ENCODE measurements around the gene SHQ1.

SHQ1 gene

DNA sequence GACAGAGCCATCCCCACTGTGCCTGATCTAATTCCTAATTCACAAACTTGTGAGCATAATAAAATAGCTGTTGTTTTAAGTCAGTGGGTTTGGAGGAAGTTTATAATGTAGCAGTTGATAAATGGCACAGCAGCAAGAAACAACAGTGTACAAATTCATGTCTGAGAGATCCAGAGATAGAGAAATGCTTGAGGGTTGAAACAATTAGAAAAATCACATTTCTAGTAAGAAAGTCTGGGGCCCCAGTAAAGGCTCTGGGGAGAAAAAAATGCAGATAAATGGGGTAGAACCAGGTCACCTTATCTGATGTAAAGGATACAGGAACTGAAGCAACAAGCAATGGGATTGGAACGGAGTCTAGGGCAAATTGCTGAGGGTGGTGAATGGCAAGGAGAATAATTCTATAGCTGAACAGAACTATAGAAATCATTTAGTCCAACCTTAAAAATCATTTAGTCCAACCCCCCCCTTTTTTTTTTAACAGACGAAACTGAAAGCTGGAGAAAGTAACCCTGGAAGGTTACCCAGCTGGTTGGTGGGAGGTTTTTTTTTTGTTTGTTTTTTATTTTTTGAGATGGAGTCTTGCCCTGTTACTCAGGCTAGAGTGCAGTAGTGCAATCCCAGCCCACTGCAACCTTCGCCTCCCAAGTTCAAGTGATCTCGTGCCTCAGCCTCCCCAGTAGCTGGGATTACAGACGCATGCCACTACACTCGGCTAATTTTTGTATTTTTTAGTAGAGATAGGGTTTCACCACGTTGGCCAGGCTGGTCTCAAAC lies 14.3 kb upstream of the SHQ1 start:
- no peak for TF ChIP-seq TOX (CRISPR knock-in tag; IDR thresholded peaks at IDR 0.05; ENCODE audit: borderline replicate concordance)
- no peak for TF ChIP-seq ISL1 (CRISPR knock-in tag; IDR thresholded peaks at IDR 0.05)
- no peak for TF ChIP-seq SNAI2 (CRISPR knock-in tag; IDR thresholded peaks at IDR 0.05)
- no peak for TF ChIP-seq ZC3H10 (CRISPR knock-in tag; IDR thresholded peaks at IDR 0.05)
- no peak for TF ChIP-seq OSR1 (CRISPR knock-in tag; IDR thresholded peaks at IDR 0.05)
- TF ChIP-seq, protein P1, sequence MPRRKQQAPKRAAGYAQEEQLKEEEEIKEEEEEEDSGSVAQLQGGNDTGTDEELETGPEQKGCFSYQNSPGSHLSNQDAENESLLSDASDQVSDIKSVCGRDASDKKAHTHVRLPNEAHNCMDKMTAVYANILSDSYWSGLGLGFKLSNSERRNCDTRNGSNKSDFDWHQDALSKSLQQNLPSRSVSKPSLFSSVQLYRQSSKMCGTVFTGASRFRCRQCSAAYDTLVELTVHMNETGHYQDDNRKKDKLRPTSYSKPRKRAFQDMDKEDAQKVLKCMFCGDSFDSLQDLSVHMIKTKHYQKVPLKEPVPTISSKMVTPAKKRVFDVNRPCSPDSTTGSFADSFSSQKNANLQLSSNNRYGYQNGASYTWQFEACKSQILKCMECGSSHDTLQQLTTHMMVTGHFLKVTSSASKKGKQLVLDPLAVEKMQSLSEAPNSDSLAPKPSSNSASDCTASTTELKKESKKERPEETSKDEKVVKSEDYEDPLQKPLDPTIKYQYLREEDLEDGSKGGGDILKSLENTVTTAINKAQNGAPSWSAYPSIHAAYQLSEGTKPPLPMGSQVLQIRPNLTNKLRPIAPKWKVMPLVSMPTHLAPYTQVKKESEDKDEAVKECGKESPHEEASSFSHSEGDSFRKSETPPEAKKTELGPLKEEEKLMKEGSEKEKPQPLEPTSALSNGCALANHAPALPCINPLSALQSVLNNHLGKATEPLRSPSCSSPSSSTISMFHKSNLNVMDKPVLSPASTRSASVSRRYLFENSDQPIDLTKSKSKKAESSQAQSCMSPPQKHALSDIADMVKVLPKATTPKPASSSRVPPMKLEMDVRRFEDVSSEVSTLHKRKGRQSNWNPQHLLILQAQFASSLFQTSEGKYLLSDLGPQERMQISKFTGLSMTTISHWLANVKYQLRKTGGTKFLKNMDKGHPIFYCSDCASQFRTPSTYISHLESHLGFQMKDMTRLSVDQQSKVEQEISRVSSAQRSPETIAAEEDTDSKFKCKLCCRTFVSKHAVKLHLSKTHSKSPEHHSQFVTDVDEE (CRISPR knock-in tag; IDR thresholded peaks at IDR 0.05): no peak
- TF ChIP-seq, protein P2, sequence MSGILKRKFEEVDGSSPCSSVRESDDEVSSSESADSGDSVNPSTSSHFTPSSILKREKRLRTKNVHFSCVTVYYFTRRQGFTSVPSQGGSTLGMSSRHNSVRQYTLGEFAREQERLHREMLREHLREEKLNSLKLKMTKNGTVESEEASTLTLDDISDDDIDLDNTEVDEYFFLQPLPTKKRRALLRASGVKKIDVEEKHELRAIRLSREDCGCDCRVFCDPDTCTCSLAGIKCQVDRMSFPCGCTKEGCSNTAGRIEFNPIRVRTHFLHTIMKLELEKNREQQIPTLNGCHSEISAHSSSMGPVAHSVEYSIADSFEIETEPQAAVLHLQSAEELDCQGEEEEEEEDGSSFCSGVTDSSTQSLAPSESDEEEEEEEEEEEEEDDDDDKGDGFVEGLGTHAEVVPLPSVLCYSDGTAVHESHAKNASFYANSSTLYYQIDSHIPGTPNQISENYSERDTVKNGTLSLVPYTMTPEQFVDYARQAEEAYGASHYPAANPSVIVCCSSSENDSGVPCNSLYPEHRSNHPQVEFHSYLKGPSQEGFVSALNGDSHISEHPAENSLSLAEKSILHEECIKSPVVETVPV (CRISPR knock-in tag; IDR thresholded peaks at IDR 0.05): no peak
- peak; percentile 52 for ATAC-seq

DNA sequence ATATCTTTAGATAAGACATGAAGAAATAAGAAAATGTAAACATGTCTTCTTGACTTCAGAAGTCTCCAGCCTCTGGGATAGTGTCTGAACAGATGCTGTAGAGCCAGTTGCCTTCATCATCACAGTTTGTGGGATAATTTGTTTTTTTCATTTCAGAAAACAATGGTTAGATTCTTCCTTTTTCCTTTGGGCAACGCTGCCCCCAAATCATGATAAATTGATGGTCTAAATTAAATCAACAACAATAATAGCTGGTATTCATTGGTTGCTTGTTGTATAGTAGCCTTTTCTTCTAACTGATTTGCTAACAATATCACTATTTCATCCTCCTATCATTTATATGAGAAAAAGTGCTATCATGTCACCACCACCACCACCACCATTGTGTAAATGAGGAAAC lies 12.6 kb upstream of the SHQ1 start:
- no peak for ATAC-seq
- TF ChIP-seq ISL1 (CRISPR knock-in tag; IDR thresholded peaks at IDR 0.05): no peak
- TF ChIP-seq, protein P3, sequence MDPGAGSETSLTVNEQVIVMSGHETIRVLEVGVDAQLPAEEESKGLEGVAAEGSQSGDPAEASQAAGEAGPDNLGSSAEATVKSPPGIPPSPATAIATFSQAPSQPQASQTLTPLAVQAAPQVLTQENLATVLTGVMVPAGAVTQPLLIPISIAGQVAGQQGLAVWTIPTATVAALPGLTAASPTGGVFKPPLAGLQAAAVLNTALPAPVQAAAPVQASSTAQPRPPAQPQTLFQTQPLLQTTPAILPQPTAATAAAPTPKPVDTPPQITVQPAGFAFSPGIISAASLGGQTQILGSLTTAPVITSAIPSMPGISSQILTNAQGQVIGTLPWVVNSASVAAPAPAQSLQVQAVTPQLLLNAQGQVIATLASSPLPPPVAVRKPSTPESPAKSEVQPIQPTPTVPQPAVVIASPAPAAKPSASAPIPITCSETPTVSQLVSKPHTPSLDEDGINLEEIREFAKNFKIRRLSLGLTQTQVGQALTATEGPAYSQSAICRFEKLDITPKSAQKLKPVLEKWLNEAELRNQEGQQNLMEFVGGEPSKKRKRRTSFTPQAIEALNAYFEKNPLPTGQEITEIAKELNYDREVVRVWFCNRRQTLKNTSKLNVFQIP (CRISPR knock-in tag; IDR thresholded peaks at IDR 0.05; ENCODE audit: borderline replicate concordance, low read depth): no peak
- TF ChIP-seq ZC3H10 (CRISPR knock-in tag; IDR thresholded peaks at IDR 0.05): no peak
- TF ChIP-seq ARNTL (CRISPR knock-in tag; IDR thresholded peaks at IDR 0.05; ENCODE audit: borderline replicate concordance, low read depth): no peak
- no peak for TF ChIP-seq ZNF8 (CRISPR knock-in tag; IDR thresholded peaks at IDR 0.05)
- TF ChIP-seq, protein P1 (CRISPR knock-in tag; IDR thresholded peaks at IDR 0.05): no peak
- no peak for TF ChIP-seq ZNF565 (CRISPR knock-in tag; conservative IDR thresholded peaks at IDR 0.05; ENCODE audit: low read depth)
- no peak for TF ChIP-seq ZNF70 (CRISPR knock-in tag; IDR thresholded peaks at IDR 0.05)
- TF ChIP-seq, protein P4, sequence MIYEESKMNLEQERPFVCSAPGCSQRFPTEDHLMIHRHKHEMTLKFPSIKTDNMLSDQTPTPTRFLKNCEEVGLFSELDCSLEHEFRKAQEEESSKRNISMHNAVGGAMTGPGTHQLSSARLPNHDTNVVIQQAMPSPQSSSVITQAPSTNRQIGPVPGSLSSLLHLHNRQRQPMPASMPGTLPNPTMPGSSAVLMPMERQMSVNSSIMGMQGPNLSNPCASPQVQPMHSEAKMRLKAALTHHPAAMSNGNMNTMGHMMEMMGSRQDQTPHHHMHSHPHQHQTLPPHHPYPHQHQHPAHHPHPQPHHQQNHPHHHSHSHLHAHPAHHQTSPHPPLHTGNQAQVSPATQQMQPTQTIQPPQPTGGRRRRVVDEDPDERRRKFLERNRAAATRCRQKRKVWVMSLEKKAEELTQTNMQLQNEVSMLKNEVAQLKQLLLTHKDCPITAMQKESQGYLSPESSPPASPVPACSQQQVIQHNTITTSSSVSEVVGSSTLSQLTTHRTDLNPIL (CRISPR knock-in tag; IDR thresholded peaks at IDR 0.05; ENCODE audit: low read depth): no peak
- TF ChIP-seq TOX (CRISPR knock-in tag; IDR thresholded peaks at IDR 0.05; ENCODE audit: borderline replicate concordance): no peak
- no peak for TF ChIP-seq OSR1 (CRISPR knock-in tag; IDR thresholded peaks at IDR 0.05)
- TF ChIP-seq ZFP30 (CRISPR knock-in tag; IDR thresholded peaks at IDR 0.05): no peak
- TF ChIP-seq GLIS3 (CRISPR knock-in tag; IDR thresholded peaks at IDR 0.05): no peak

DNA sequence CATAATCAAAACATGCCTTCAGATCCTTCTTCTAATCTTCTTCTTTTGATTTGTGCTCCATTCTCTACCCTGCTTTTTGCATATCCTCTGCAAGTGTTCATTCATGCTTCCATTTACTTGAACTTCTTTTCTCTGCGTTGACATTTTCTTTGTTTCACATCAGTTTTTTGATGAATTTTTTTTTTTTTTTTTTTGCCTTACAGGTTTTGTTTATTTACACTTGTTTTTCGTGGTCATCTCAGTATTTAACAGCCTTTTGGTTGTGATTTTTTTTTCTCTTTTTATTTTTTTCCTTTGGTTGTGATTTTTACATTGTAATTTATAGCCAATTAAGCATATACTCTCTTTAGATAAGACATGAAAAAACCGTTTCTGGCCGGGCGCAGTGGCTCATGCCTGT lies 11.8 kb upstream of the SHQ1 start:
- TF ChIP-seq ISL1 (CRISPR knock-in tag; IDR thresholded peaks at IDR 0.05) (no peak), PPARA (CRISPR knock-in tag; IDR thresholded peaks at IDR 0.05; ENCODE audit: borderline replicate concordance) (no peak), ESRRG (CRISPR knock-in tag; IDR thresholded peaks at IDR 0.05) (no peak), ZC3H10 (CRISPR knock-in tag; IDR thresholded peaks at IDR 0.05) (no peak), TCF4 (CRISPR knock-in tag; IDR thresholded peaks at IDR 0.05; ENCODE audit: borderline replicate concordance) (no peak), CSDC2 (CRISPR knock-in tag; IDR thresholded peaks at IDR 0.05) (no peak), TOX (CRISPR knock-in tag; IDR thresholded peaks at IDR 0.05; ENCODE audit: borderline replicate concordance) (no peak)
- TF ChIP-seq, protein P2 (CRISPR knock-in tag; IDR thresholded peaks at IDR 0.05): no peak
- TF ChIP-seq, protein P5, sequence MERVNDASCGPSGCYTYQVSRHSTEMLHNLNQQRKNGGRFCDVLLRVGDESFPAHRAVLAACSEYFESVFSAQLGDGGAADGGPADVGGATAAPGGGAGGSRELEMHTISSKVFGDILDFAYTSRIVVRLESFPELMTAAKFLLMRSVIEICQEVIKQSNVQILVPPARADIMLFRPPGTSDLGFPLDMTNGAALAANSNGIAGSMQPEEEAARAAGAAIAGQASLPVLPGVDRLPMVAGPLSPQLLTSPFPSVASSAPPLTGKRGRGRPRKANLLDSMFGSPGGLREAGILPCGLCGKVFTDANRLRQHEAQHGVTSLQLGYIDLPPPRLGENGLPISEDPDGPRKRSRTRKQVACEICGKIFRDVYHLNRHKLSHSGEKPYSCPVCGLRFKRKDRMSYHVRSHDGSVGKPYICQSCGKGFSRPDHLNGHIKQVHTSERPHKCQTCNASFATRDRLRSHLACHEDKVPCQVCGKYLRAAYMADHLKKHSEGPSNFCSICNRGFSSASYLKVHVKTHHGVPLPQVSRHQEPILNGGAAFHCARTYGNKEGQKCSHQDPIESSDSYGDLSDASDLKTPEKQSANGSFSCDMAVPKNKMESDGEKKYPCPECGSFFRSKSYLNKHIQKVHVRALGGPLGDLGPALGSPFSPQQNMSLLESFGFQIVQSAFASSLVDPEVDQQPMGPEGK (CRISPR knock-in tag; IDR thresholded peaks at IDR 0.05; ENCODE audit: borderline replicate concordance): no peak
- no peak for ATAC-seq

Data from SK-N-SH treated with all-trans-retinoic acid at 6 μM for 48 hours (cell line).